ENCODE results near the gene KATNB1.

The KATNB1 gene

DNA sequence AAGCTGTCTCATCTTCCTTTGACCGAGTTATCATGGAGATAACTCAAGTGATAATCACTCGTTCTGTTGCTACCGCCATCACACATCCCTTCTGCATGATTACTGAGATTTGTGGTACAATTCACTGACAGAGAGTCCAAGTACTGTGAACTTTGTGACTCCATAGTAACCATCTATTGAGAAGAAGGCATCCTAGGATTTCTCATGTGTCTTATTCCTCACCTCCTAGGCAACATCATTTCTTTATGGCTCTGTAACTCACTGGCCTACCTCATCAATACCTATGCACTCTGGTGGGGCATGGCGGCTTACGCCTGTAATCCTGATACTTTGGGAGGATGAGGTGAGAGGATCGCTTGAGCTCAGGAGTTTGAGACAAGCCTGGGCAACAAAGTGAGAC, 21.5 kb upstream of the KATNB1 start:
- Histone ChIP-seq H3K4me3 (ENCODE audit: low read depth in 1 of 2, low read length in 2 of 2) (no peak overlapping the region), H3K4me1 (ENCODE audit: control insufficient read depth in 1 of 2, insufficient read depth in 2 of 2, low read length in 2 of 2) (no peaks in the 10 kb centered on the region), H3K36me3 (ENCODE audit: control insufficient read depth in 1 of 2, insufficient read depth in 2 of 2, low read length in 2 of 2) (no peaks in the 10 kb centered on the region), H3K27ac (ENCODE audit: low read length) (no peak overlapping the region), H3K27me3 (ENCODE audit: low read depth, low read length) (no peaks in the 10 kb centered on the region), H3K9me3 (ENCODE audit: control insufficient read depth in 1 of 2, low read length in 2 of 2) (no peaks in the 10 kb centered on the region)

DNA sequence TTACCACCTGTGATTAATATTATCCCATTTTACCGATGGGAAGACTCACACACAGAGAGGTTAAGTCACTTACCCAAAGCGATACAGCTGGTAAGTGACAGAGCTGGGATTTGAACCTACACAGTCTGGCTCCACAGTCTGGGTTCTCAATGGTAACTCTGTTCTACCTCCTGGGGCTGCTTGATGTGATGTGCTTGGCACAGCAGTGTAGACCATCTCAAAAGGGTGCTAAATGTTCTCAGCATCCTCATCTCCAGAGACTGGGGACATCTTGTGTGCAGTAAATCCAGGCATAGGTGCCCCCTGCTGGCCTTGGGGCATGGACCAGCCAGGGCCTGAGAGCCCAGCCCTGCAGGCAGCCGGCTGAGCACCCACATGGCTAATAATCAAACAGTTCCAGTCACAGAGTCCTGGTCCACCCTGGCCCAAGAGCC, 15.4 kb upstream of the KATNB1 start:
- no peaks in the 10 kb centered on the region for H3K27me3 ChIP-seq (ENCODE audit: low read depth, low read length)
- no peak overlapping the region for H3K4me3 ChIP-seq (ENCODE audit: low read depth in 1 of 2, low read length in 2 of 2)
- H3K36me3 ChIP-seq (ENCODE audit: control insufficient read depth in 1 of 2, insufficient read depth in 2 of 2, low read length in 2 of 2): no peaks in the 10 kb centered on the region
- H3K4me1 ChIP-seq (ENCODE audit: control insufficient read depth in 1 of 2, insufficient read depth in 2 of 2, low read length in 2 of 2): no peaks in the 10 kb centered on the region
- no peak overlapping the region for H3K27ac ChIP-seq (ENCODE audit: low read length)
- no peaks in the 10 kb centered on the region for H3K9me3 ChIP-seq (ENCODE audit: control insufficient read depth in 1 of 2, low read length in 2 of 2)

DNA sequence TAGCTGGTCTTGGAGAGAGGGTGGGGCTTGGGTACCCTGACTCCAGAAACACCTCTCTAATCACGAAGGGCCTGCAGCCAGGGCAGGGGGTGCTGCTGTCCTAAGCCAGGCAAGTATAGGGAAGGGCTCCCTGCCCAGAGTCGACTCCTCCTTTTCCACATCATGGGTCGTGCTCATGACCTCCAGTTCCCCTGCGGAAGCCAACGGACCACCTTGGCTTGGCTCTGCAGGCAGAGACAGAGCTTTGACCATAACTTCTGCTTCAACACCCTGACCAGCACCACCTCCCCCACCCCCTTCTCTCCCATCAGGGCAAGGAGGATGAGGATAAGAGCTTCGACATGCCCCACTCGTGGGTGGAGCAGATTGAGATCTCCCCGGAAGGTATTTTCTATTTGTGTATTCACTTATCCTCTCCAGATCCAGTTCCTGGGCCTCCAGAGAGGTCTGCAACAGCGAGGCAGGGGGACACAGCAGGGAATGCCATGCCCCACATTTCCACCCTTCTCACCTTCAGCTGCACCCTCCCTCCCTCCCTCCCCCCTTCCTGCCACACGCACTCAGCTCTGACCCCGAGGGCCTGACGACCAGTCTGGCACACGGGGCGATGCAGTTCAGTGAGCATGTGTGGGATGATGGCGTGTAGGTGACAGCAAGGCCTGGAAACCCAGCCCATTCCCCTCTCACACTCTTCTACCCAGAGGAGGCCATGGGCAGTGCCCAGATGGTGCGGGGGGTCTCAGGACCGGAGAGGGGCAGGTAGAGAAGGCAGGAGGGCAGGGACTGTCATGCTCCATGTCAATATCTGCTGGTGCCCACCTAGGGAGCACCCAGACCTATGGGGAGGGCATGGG, 14.0 kb upstream of the KATNB1 start:
- H3K27me3 ChIP-seq (ENCODE audit: low read depth, low read length): no peaks in the 10 kb centered on the region
- no peaks in the 10 kb centered on the region for H3K36me3 ChIP-seq (ENCODE audit: control insufficient read depth in 1 of 2, insufficient read depth in 2 of 2, low read length in 2 of 2)
- H3K27ac ChIP-seq (ENCODE audit: low read length): no peak overlapping the region
- H3K9me3 ChIP-seq (ENCODE audit: control insufficient read depth in 1 of 2, low read length in 2 of 2): no peaks in the 10 kb centered on the region
- no peak overlapping the region for H3K4me3 ChIP-seq (ENCODE audit: low read depth in 1 of 2, low read length in 2 of 2)
- H3K4me1 ChIP-seq (ENCODE audit: control insufficient read depth in 1 of 2, insufficient read depth in 2 of 2, low read length in 2 of 2): no peaks in the 10 kb centered on the region

DNA sequence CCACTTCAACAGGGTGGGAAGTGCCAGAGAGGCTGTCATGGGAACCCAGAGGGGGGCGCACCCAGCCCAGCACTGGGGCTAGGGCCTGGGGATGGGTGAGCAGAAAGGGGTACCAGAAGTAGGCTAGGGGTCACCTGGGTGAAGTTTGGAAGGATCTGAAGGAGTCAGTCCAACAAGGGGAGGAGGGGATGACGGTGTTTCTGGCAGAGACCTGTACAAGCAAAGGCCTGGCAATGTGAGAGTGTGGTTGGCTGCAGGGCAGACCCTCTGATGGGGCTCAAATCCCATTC, 13.4 kb upstream of the KATNB1 start:
- no peaks in the 10 kb centered on the region for H3K36me3 ChIP-seq (ENCODE audit: control insufficient read depth in 1 of 2, insufficient read depth in 2 of 2, low read length in 2 of 2)
- no peaks in the 10 kb centered on the region for H3K4me1 ChIP-seq (ENCODE audit: control insufficient read depth in 1 of 2, insufficient read depth in 2 of 2, low read length in 2 of 2)
- H3K27me3 ChIP-seq (ENCODE audit: low read depth, low read length): no peaks in the 10 kb centered on the region
- H3K4me3 ChIP-seq (ENCODE audit: low read depth in 1 of 2, low read length in 2 of 2): no peak overlapping the region
- H3K9me3 ChIP-seq (ENCODE audit: control insufficient read depth in 1 of 2, low read length in 2 of 2): no peaks in the 10 kb centered on the region
- no peak overlapping the region for H3K27ac ChIP-seq (ENCODE audit: low read length)

DNA sequence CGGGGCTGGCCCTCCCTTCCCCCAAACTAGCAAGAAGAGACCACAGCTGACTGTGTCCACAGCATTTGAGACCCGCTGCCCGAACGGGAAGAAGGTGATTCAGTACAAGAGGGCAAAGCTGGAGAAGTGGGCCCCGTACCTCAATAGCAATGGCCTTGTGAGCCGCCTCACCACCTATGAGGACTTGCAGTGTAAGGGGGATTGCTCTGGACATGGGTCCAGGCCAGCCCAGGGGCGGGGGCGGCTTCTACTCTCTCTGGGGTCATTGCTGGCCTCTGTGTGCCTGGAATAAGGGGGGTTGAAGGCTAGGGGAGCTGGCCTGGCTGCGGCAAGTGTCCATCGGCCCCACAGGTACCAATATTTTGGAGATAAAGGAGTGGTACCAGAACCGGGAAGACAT, 12.9 kb upstream of the KATNB1 start:
- H3K36me3 ChIP-seq (ENCODE audit: control insufficient read depth in 1 of 2, insufficient read depth in 2 of 2, low read length in 2 of 2): no peaks in the 10 kb centered on the region
- no peaks in the 10 kb centered on the region for H3K4me1 ChIP-seq (ENCODE audit: control insufficient read depth in 1 of 2, insufficient read depth in 2 of 2, low read length in 2 of 2)
- no peak overlapping the region for H3K4me3 ChIP-seq (ENCODE audit: low read depth in 1 of 2, low read length in 2 of 2)
- no peaks in the 10 kb centered on the region for H3K27me3 ChIP-seq (ENCODE audit: low read depth, low read length)
- no peak overlapping the region for H3K27ac ChIP-seq (ENCODE audit: low read length)
- H3K9me3 ChIP-seq (ENCODE audit: control insufficient read depth in 1 of 2, low read length in 2 of 2): no peaks in the 10 kb centered on the region

DNA sequence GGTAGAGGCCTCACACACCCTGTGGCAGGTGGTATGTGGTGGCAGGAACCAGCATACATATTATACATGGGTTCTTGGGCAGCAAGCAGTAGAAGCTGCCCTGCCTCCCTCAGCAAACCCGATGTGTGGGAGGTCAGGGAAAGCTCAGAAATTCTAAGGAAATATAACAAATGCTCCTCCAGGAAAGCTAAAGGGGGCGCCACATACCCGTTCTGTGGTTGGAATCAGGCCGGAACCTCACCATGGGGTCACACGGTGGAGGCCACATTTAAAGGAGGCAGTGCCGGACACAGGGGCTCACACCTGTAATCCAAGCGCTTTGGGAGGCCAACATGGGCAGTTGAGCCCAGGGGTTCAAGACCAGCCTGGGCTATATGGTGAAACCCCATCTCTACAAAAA, 12.4 kb upstream of the KATNB1 start:
- no peak overlapping the region for H3K27ac ChIP-seq (ENCODE audit: low read length)
- H3K27me3 ChIP-seq (ENCODE audit: low read depth, low read length): no peaks in the 10 kb centered on the region
- H3K4me1 ChIP-seq (ENCODE audit: control insufficient read depth in 1 of 2, insufficient read depth in 2 of 2, low read length in 2 of 2): no peaks in the 10 kb centered on the region
- no peaks in the 10 kb centered on the region for H3K36me3 ChIP-seq (ENCODE audit: control insufficient read depth in 1 of 2, insufficient read depth in 2 of 2, low read length in 2 of 2)
- H3K9me3 ChIP-seq (ENCODE audit: control insufficient read depth in 1 of 2, low read length in 2 of 2): no peaks in the 10 kb centered on the region
- no peak overlapping the region for H3K4me3 ChIP-seq (ENCODE audit: low read depth in 1 of 2, low read length in 2 of 2)

DNA sequence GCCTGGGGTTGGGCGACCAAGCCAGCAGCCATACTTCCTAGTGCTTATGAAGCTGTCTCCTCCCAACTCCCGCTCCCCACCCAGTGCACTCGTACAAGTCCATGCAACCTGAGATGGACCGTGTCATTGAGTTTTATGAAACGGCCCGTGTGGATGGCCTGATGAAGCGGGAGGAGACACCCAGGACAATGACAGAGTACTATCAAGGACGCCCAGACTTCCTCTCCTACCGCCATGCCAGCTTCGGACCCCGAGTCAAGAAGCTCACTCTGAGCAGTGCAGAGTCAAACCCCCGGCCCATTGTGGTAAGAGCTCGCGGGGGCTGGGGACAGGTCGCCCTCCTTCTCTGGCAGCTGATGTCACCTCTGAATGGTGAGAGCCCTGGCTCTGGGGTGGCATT, 11.0 kb upstream of the KATNB1 start:
- H3K4me1 ChIP-seq (ENCODE audit: control insufficient read depth in 1 of 2, insufficient read depth in 2 of 2, low read length in 2 of 2): no peaks in the 10 kb centered on the region
- H3K27ac ChIP-seq (ENCODE audit: low read length): no peak overlapping the region

DNA sequence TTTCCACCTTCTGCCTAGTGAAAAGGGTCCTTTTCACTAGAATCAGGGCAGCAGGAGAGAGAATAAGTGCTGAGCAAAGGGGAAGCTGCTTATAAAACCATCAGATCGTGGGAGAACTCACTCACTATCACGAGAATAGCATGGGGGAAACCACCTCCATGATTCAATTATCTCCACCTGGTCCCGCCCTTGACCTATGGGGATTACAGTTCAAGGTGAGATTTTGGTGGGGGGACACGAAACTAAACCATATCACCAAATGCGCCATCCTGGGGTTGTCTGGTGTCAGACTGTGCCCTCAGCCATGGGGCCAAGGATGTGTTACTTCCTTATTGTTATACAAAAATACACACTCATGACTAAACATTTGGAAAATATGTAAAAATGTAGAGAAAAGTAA, 10.4 kb upstream of the KATNB1 start:
- H3K4me3 ChIP-seq (ENCODE audit: low read depth in 1 of 2, low read length in 2 of 2): no peak overlapping the region
- H3K27me3 ChIP-seq (ENCODE audit: low read depth, low read length): no peaks in the 10 kb centered on the region
- H3K36me3 ChIP-seq (ENCODE audit: control insufficient read depth in 1 of 2, insufficient read depth in 2 of 2, low read length in 2 of 2): no peaks in the 10 kb centered on the region
- H3K4me1 ChIP-seq (ENCODE audit: control insufficient read depth in 1 of 2, insufficient read depth in 2 of 2, low read length in 2 of 2): no peaks in the 10 kb centered on the region
- H3K27ac ChIP-seq (ENCODE audit: low read length): no peak overlapping the region
- H3K9me3 ChIP-seq (ENCODE audit: control insufficient read depth in 1 of 2, low read length in 2 of 2): no peaks in the 10 kb centered on the region

More for the DNA sequence above, 11.0 kb upstream of the KATNB1 start:
- Histone ChIP-seq H3K36me3 (ENCODE audit: control insufficient read depth in 1 of 2, insufficient read depth in 2 of 2, low read length in 2 of 2) (no peaks in the 10 kb centered on the region), H3K9me3 (ENCODE audit: control insufficient read depth in 1 of 2, low read length in 2 of 2) (no peaks in the 10 kb centered on the region), H3K4me3 (ENCODE audit: low read depth in 1 of 2, low read length in 2 of 2) (no peak overlapping the region), H3K27me3 (ENCODE audit: low read depth, low read length) (no peaks in the 10 kb centered on the region)

DNA sequence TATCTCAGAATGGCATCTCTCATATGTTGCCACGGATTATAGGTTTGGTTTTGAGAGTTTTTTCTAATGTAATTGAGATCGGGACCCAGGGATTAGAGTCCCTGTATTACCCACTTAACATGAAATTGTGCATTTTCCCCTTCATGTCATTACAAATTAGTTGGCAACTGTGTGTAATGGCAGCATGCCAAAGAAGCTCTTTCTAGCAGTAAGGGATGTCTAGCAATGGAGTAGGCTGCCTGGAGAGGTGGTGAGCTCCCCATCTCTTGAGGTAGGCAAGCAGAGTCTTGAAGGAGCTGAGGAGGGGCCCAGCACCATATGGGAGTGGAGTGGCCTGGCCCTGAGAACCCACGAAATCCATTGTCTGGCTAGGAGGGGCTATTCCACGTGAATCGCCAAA, 10.0 kb upstream of the KATNB1 start:
- H3K4me3 ChIP-seq (ENCODE audit: low read depth in 1 of 2, low read length in 2 of 2): no peak overlapping the region
- no peaks in the 10 kb centered on the region for H3K27me3 ChIP-seq (ENCODE audit: low read depth, low read length)
- no peaks in the 10 kb centered on the region for H3K9me3 ChIP-seq (ENCODE audit: control insufficient read depth in 1 of 2, low read length in 2 of 2)

DNA sequence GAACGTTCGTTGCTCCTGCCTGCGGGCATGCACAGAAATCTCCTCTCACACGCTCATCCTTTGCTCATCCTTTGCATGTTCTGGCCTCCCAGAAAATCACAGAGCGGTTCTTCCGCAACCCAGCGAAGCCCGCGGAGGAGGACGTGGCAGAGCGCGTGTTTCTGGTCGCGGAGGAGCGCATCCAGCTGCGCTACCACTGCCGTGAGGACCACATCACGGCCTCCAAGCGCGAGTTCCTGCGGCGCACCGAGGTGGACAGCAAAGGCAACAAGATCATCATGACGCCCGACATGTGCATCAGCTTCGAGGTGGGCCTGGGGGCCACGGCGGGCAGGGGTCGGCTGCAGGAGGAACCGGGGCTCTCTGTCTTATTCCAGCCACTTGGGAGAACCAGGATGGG, 9.6 kb upstream of the KATNB1 start:
- Histone ChIP-seq H3K4me3 (ENCODE audit: low read depth in 1 of 2, low read length in 2 of 2) (no peak overlapping the region), H3K4me1 (ENCODE audit: control insufficient read depth in 1 of 2, insufficient read depth in 2 of 2, low read length in 2 of 2) (no peaks in the 10 kb centered on the region), H3K9me3 (ENCODE audit: control insufficient read depth in 1 of 2, low read length in 2 of 2) (no peaks in the 10 kb centered on the region), H3K27ac (ENCODE audit: low read length) (no peak overlapping the region), H3K36me3 (ENCODE audit: control insufficient read depth in 1 of 2, insufficient read depth in 2 of 2, low read length in 2 of 2) (no peaks in the 10 kb centered on the region), H3K27me3 (ENCODE audit: low read depth, low read length) (no peaks in the 10 kb centered on the region)

More for the DNA sequence above, 10.0 kb upstream of the KATNB1 start:
- H3K4me1 ChIP-seq (ENCODE audit: control insufficient read depth in 1 of 2, insufficient read depth in 2 of 2, low read length in 2 of 2): no peaks in the 10 kb centered on the region
- H3K27ac ChIP-seq (ENCODE audit: low read length): no peak overlapping the region
- H3K36me3 ChIP-seq (ENCODE audit: control insufficient read depth in 1 of 2, insufficient read depth in 2 of 2, low read length in 2 of 2): no peaks in the 10 kb centered on the region

DNA sequence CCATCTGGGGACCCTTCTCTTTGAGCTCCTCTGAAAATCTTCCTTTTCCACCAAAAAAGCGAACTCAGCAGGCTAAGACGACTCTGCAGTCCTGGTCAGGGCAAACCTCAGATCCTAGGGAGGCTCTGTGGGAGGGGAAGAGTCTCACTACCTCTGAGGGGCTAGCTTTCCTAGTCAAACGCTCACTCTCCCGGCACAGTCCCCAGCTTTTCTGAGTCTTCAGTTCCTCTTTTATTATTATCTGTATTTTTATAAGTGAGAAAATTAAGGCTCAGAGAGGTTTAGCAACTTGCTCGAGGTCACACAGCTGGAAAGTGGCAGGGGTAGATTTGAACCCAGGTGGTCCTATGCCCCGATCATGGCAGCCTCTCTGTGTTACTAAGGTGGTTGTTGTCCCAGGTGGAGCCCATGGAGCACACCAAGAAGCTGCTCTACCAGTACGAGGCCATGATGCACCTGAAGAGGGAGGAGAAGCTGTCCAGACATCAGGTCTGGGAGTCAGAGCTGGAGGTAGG, 9.1 kb upstream of the KATNB1 start:
- H3K4me3 ChIP-seq (ENCODE audit: low read depth in 1 of 2, low read length in 2 of 2): no peak overlapping the region

DNA sequence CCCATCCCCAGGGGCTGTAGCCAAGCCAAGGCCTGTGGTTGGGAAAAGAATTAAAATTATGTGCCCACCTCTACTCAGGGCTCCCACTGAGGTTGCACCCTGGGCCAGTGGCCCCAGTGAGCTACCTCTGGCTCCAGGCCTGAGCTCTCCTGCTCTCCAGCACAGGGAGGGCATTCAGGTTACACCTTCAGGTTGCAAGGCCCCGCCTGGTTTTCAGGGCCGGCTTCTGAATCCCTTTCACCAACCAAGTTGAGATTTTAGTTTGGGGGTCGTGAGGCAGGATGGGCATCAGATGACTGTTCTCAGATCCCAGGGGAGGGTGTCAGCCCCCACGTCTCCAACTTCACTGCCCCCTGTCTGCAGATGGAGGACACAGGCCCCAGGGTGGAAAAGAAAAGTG, 8.0 kb upstream of the KATNB1 start:
- Histone ChIP-seq H3K36me3 (ENCODE audit: control insufficient read depth in 1 of 2, insufficient read depth in 2 of 2, low read length in 2 of 2) (no peaks in the 10 kb centered on the region), H3K27ac (ENCODE audit: low read length) (no peak overlapping the region), H3K4me1 (ENCODE audit: control insufficient read depth in 1 of 2, insufficient read depth in 2 of 2, low read length in 2 of 2) (no peaks in the 10 kb centered on the region), H3K27me3 (ENCODE audit: low read depth, low read length) (no peaks in the 10 kb centered on the region), H3K4me3 (ENCODE audit: low read depth in 1 of 2, low read length in 2 of 2) (no peak overlapping the region), H3K9me3 (ENCODE audit: control insufficient read depth in 1 of 2, low read length in 2 of 2) (no peaks in the 10 kb centered on the region)

More for the DNA sequence above, 9.1 kb upstream of the KATNB1 start:
- Histone ChIP-seq H3K4me1 (ENCODE audit: control insufficient read depth in 1 of 2, insufficient read depth in 2 of 2, low read length in 2 of 2) (no peaks in the 10 kb centered on the region), H3K27ac (ENCODE audit: low read length) (no peak overlapping the region), H3K27me3 (ENCODE audit: low read depth, low read length) (no peaks in the 10 kb centered on the region), H3K9me3 (ENCODE audit: control insufficient read depth in 1 of 2, low read length in 2 of 2) (no peaks in the 10 kb centered on the region), H3K36me3 (ENCODE audit: control insufficient read depth in 1 of 2, insufficient read depth in 2 of 2, low read length in 2 of 2) (no peaks in the 10 kb centered on the region)

Data from muscle layer of duodenum (tissue), 2 donors.